GM12891 (cell line): Measurements from ENCODE around the gene SMC3.

Experiments used
- POLR2A ChIP-seq: IDR thresholded peaks from 2 replicates; pipeline ENCODE4 v1.6.1; 2011; ENCODE audit warnings: low read depth, low read length, control low read depth
- POLR2AphosphoS5 ChIP-seq: IDR thresholded peaks from 2 replicates; pipeline ENCODE4 v1.6.1; 2011; ENCODE audit warnings: low read depth, low read length, control low read depth

DNA sequence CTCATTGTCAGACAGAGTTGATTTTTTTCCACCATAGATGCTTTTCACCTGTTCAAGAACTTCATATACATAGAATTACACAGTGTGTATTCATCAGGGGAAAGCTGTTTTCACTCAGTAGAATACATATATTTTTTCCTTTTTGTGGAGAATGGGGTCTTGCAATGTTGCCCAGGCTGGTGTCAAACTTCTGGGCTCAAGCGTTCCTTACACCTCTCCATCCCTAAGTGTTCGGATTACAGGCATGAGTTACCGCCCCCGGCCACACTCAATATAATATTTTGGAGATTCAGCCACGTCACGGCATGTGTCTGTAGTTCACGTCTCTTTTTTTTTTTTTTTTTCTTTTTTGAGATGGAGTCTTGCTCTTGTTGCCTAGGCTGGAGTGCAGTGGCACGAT, 7.5 kb upstream of the SMC3 start:
- TF ChIP-seq POLR2A: no peak
- TF ChIP-seq POLR2AphosphoS5: no peak
